IMR-90 (cell line): ENCODE data around the gene PACS1.

ENCODE experiments used
- CEBPB ChIP-seq: IDR thresholded peaks from 2 replicates; pipeline ENCODE4 v1.6.1; 2012; ENCODE audit warnings: low read depth, low read length, improper control_type of control experiment
- POLR2A ChIP-seq: IDR thresholded peaks from 2 replicates; pipeline ENCODE4 v1.6.1; 2012; ENCODE audit warnings: mild to moderate bottlenecking, low read depth, low read length
- RAD21 ChIP-seq: IDR thresholded peaks from 2 replicates; pipeline ENCODE4 v1.6.1; 2012; ENCODE audit warnings: low read length, improper control_type of control experiment
- TF ChIP-seq, protein P1 (sequence below): conservative IDR thresholded peaks from 2 replicates; pipeline ENCODE4 v1.5.1; 2012; ENCODE audit warnings: mild to moderate bottlenecking, low read depth, low read length, improper control_type of control experiment
- TF ChIP-seq, protein P2 (sequence below): fragments of 150-350 bp; IDR thresholded peaks from 2 replicates; pipeline ENCODE4 v1.6.1; 2017; ENCODE audit warnings: mild to moderate bottlenecking, antibody characterized with exemption, low read length, low read depth
- TF ChIP-seq, protein P3 (sequence below): fragments of 150-350 bp; IDR thresholded peaks from 2 replicates; pipeline ENCODE4 v1.6.1; 2016; ENCODE audit warnings: low read depth, mild to moderate bottlenecking, low read length, moderate library complexity, borderline replicate concordance

DNA sequence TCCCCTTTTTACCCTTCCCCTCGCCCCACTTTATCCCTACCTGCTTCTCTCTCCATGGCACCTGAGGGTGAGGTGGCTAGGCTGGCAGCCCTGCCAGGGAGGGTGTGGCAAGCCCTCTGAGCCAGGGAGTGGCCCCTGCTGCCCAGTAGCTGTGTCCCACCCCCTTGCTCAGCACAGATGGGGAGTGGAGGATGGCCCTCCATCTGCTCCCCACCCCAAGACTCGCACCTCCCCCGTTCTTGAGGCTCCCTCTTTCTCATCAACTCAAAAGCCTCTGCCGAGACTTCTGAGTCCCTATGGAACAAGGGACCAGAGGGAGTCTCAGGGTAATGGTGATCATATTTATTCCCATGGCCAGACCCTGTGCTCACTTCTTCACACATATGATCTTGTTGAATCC, 223.3 kb downstream of the PACS1 start:
- TF ChIP-seq POLR2A (no peak), CEBPB (no peak), RAD21 (no peak)
- TF ChIP-seq, protein P1, sequence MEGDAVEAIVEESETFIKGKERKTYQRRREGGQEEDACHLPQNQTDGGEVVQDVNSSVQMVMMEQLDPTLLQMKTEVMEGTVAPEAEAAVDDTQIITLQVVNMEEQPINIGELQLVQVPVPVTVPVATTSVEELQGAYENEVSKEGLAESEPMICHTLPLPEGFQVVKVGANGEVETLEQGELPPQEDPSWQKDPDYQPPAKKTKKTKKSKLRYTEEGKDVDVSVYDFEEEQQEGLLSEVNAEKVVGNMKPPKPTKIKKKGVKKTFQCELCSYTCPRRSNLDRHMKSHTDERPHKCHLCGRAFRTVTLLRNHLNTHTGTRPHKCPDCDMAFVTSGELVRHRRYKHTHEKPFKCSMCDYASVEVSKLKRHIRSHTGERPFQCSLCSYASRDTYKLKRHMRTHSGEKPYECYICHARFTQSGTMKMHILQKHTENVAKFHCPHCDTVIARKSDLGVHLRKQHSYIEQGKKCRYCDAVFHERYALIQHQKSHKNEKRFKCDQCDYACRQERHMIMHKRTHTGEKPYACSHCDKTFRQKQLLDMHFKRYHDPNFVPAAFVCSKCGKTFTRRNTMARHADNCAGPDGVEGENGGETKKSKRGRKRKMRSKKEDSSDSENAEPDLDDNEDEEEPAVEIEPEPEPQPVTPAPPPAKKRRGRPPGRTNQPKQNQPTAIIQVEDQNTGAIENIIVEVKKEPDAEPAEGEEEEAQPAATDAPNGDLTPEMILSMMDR, result no peak
- TF ChIP-seq, protein P2, sequence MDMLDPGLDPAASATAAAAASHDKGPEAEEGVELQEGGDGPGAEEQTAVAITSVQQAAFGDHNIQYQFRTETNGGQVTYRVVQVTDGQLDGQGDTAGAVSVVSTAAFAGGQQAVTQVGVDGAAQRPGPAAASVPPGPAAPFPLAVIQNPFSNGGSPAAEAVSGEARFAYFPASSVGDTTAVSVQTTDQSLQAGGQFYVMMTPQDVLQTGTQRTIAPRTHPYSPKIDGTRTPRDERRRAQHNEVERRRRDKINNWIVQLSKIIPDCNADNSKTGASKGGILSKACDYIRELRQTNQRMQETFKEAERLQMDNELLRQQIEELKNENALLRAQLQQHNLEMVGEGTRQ, result no peak
- TF ChIP-seq, protein P3, sequence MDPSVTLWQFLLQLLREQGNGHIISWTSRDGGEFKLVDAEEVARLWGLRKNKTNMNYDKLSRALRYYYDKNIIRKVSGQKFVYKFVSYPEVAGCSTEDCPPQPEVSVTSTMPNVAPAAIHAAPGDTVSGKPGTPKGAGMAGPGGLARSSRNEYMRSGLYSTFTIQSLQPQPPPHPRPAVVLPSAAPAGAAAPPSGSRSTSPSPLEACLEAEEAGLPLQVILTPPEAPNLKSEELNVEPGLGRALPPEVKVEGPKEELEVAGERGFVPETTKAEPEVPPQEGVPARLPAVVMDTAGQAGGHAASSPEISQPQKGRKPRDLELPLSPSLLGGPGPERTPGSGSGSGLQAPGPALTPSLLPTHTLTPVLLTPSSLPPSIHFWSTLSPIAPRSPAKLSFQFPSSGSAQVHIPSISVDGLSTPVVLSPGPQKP, result no peak
